ENCODE data around the gene SULT2B1.

Gene SULT2B1

GRCh38 chr19:48613852-48614435, 62.0 kb downstream of the SULT2B1 start:
- in situ Hi-C loops (cut with MboI; ENCODE audit: low pct_unique_long_range_greater_than_20kb, low sequenced_read_pairs, unreplicated experiment), result no loop called here
- TF ChIP-seq, protein P1, sequence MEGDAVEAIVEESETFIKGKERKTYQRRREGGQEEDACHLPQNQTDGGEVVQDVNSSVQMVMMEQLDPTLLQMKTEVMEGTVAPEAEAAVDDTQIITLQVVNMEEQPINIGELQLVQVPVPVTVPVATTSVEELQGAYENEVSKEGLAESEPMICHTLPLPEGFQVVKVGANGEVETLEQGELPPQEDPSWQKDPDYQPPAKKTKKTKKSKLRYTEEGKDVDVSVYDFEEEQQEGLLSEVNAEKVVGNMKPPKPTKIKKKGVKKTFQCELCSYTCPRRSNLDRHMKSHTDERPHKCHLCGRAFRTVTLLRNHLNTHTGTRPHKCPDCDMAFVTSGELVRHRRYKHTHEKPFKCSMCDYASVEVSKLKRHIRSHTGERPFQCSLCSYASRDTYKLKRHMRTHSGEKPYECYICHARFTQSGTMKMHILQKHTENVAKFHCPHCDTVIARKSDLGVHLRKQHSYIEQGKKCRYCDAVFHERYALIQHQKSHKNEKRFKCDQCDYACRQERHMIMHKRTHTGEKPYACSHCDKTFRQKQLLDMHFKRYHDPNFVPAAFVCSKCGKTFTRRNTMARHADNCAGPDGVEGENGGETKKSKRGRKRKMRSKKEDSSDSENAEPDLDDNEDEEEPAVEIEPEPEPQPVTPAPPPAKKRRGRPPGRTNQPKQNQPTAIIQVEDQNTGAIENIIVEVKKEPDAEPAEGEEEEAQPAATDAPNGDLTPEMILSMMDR (IDR thresholded peaks at IDR 0.05; ENCODE audit: extremely low read depth, insufficient read depth, missing control alignments), result no peak
- DNase-seq (ENCODE audit: low spot score), result no peak

- in situ Hi-C loops (cut with MboI; ENCODE audit: low pct_unique_long_range_greater_than_20kb, low sequenced_read_pairs, unreplicated experiment), result no loop called here
- DNase-seq (ENCODE audit: low spot score), result no peak
- TF ChIP-seq, protein P1 (IDR thresholded peaks at IDR 0.05; ENCODE audit: extremely low read depth, insufficient read depth, missing control alignments), result no peak
These were observed 62.7 kb downstream of the SULT2B1 start, which contains the start of gene FAM83E for GRCh38 chr19:48614436-48615230. Gene FAM83E, minus strand, starts transcription at chr19:48615076. Its CDS starts 1,704 bp downstream, at chr19:48613372.

DNA sequence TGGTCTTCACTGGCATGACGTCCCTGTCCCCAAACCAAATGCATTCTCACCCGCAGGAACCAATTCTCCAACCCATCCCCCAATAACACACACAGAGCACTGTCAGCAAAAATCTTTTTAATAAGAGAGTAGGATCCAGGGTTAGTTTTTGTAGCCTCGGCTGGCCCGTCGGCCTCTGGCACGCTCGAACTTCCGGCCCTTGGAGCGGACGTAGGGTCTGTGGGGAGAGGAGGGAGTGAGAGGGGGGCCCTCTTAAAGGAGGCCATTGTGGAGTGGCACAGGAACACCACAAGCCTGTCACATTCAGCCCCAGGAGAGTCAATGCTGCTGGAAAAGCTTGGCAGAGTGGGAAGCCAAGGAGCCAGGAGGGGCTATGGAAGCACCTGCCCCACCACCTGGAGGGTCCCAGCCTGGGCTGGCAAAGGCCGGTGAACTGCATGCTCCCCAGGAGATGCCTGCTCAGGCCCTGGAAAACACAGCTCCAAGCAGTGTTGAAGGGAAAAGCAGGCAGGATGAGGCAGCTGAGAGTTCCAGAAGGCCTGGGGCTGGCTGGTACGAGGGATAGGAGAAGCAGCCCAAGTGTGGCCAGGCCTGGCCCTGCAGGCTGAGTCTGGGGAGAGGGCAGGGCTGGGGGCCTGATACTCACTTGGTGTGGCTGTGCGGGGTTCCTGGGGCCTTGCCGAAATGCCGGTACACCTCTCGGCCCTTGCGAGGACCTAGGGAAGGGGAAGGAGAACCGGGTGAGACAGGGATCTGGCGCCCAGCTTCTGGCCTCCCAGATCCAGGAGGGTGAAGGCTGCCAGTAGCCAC, 63.5 kb downstream of the SULT2B1 start:
- TF ChIP-seq, protein P1 (IDR thresholded peaks at IDR 0.05; ENCODE audit: extremely low read depth, insufficient read depth, missing control alignments), result no peak
- no peak for DNase-seq (ENCODE audit: low spot score)
- in situ Hi-C loops (cut with MboI; ENCODE audit: low pct_unique_long_range_greater_than_20kb, low sequenced_read_pairs, unreplicated experiment), result no loop called here

GRCh38 chr19:48616041-48616436, 64.1 kb downstream of the SULT2B1 start:
- in situ Hi-C loops (cut with MboI; ENCODE audit: low pct_unique_long_range_greater_than_20kb, low sequenced_read_pairs, unreplicated experiment), result no loop called here
- TF ChIP-seq, protein P1 (IDR thresholded peaks at IDR 0.05; ENCODE audit: extremely low read depth, insufficient read depth, missing control alignments), result no peak
- no peak for DNase-seq (ENCODE audit: low spot score)

DNA sequence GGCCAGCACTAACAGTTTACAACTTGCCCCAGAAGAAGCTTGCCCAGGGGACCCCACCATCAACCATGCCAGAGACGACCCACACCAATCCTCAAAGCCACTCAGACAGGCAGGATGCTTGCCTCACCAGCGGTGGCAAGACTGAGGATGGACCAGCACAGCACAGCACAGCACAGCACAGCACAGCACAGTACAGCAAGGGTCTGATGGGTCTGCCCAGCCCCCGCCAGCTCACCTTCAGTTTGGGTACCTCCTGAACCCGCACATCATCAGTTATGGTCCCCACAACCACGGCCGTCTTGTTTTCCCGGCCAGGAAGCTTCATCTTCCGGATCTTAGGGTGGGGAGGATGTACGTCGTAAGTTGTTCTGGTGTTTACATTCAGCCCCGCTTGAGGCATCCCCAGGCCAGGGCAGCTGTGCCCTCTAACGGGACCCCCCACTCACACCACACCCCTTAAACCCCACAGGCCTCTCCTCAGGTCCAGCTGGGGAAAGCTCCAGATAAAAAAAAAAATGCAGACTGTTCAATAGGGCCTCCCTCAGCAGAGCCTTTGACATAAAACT, 64.6 kb downstream of the SULT2B1 start:
- no peak for DNase-seq (ENCODE audit: low spot score)
- TF ChIP-seq, protein P1 (IDR thresholded peaks at IDR 0.05; ENCODE audit: extremely low read depth, insufficient read depth, missing control alignments), result no peak
- in situ Hi-C loops (cut with MboI; ENCODE audit: low pct_unique_long_range_greater_than_20kb, low sequenced_read_pairs, unreplicated experiment), result no loop called here

Data from GM13977 (cell line).